ENCODE results near the gene PNMA5.

Gene PNMA5

DNA sequence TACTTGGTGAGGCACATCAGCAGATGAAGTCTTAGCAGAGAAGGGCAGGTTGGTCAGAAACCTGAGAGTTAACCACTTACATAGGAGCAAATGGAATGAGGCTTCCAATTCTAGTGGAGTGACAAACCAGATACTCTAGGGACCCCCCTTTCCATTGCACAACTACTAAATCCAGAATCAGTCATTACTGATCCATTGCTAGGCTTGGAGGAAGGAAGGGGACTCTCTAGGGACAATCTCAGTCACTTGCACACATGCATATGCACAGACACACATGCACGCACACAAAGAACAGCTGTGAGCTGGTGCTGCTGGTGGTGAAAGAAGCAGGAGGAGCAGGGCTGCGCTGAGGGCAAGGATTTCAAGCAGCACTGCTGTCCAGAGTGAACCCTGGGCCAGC, 25.7 kb downstream of the PNMA5 start:
- no peak overlapping the region for H3K9ac ChIP-seq (ENCODE audit: low read depth, low read length, poor library complexity, severe bottlenecking)
- H3K4me1 ChIP-seq (ENCODE audit: insufficient read depth, low read length, poor library complexity, severe bottlenecking): no peaks in the 10 kb centered on the region
- no peaks in the 10 kb centered on the region for H3F3A ChIP-seq (ENCODE audit: low read depth)
- H4K20me1 ChIP-seq (ENCODE audit: insufficient read depth, low read length, poor library complexity, severe bottlenecking): no peaks in the 10 kb centered on the region
- H3K79me2 ChIP-seq (ENCODE audit: insufficient read depth, low read length): no peaks in the 10 kb centered on the region
- no peak for TF ChIP-seq EZH2phosphoT487 (IDR thresholded peaks at IDR 0.05; ENCODE audit: borderline replicate concordance)
- TF ChIP-seq, protein P1, sequence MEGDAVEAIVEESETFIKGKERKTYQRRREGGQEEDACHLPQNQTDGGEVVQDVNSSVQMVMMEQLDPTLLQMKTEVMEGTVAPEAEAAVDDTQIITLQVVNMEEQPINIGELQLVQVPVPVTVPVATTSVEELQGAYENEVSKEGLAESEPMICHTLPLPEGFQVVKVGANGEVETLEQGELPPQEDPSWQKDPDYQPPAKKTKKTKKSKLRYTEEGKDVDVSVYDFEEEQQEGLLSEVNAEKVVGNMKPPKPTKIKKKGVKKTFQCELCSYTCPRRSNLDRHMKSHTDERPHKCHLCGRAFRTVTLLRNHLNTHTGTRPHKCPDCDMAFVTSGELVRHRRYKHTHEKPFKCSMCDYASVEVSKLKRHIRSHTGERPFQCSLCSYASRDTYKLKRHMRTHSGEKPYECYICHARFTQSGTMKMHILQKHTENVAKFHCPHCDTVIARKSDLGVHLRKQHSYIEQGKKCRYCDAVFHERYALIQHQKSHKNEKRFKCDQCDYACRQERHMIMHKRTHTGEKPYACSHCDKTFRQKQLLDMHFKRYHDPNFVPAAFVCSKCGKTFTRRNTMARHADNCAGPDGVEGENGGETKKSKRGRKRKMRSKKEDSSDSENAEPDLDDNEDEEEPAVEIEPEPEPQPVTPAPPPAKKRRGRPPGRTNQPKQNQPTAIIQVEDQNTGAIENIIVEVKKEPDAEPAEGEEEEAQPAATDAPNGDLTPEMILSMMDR (conservative IDR thresholded peaks at IDR 0.05; ENCODE audit: low read length): no peak
- H2AFZ ChIP-seq (ENCODE audit: low read length): no peak overlapping the region
- H3K4me3 ChIP-seq (ENCODE audit: low read length, poor library complexity, severe bottlenecking): no peak overlapping the region
- H3K4me2 ChIP-seq (ENCODE audit: low read depth, low read length, poor library complexity, severe bottlenecking): no peak overlapping the region
- H3K9me2 ChIP-seq (replicated peaks; ENCODE audit: low read depth, low read length): no peaks in the 10 kb centered on the region
- no peaks in the 10 kb centered on the region for H3K36me3 ChIP-seq (ENCODE audit: insufficient read depth, low read length)
- H3K9me3 ChIP-seq (ENCODE audit: insufficient read depth, low read depth, low read length): no peaks in the 10 kb centered on the region
- no peaks in the 10 kb centered on the region for H3K27me3 ChIP-seq (ENCODE audit: insufficient read depth, low read length, poor library complexity, severe bottlenecking)

DNA sequence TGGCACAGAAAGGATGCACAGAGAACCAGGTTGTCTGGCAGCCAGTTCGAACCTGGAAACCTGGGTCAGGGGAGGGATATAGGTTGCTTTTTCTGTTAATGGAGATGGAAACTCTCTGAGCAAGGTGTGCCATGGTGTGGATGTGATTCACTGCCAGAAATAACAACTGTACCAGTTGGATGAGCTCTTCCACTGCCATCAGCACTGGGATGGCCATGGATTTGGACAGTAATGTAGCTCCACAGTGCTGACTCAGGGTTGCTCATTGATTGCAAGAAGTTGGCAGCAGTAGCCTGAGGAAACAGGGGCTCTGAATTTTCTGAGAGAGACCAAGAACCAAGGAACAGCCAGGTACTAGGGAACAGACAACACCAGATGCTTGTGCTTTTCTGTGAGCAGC, 33.8 kb downstream of the PNMA5 start:
- no peaks in the 10 kb centered on the region for H3K9me3 ChIP-seq (ENCODE audit: insufficient read depth, low read depth, low read length)
- no peak overlapping the region for H3K9ac ChIP-seq (ENCODE audit: low read depth, low read length, poor library complexity, severe bottlenecking)
- H4K20me1 ChIP-seq (ENCODE audit: insufficient read depth, low read length, poor library complexity, severe bottlenecking): no peaks in the 10 kb centered on the region
- H3K4me3 ChIP-seq (ENCODE audit: low read length, poor library complexity, severe bottlenecking): no peak overlapping the region
- H3K4me1 ChIP-seq (ENCODE audit: insufficient read depth, low read length, poor library complexity, severe bottlenecking): no peaks in the 10 kb centered on the region
- H3F3A ChIP-seq (ENCODE audit: low read depth): no peaks in the 10 kb centered on the region
- TF ChIP-seq, protein P1 (conservative IDR thresholded peaks at IDR 0.05; ENCODE audit: low read length): no peak
- TF ChIP-seq EZH2phosphoT487 (IDR thresholded peaks at IDR 0.05; ENCODE audit: borderline replicate concordance): no peak
- H3K27me3 ChIP-seq (ENCODE audit: insufficient read depth, low read length, poor library complexity, severe bottlenecking): peaks cover 26% of the 10 kb centered on the region
- no peaks in the 10 kb centered on the region for H3K36me3 ChIP-seq (ENCODE audit: insufficient read depth, low read length)
- H3K9me2 ChIP-seq (replicated peaks; ENCODE audit: low read depth, low read length): no peaks in the 10 kb centered on the region
- H3K79me2 ChIP-seq (ENCODE audit: insufficient read depth, low read length): no peaks in the 10 kb centered on the region
- no peak overlapping the region for H2AFZ ChIP-seq (ENCODE audit: low read length)
- no peak overlapping the region for H3K4me2 ChIP-seq (ENCODE audit: low read depth, low read length, poor library complexity, severe bottlenecking)

DNA sequence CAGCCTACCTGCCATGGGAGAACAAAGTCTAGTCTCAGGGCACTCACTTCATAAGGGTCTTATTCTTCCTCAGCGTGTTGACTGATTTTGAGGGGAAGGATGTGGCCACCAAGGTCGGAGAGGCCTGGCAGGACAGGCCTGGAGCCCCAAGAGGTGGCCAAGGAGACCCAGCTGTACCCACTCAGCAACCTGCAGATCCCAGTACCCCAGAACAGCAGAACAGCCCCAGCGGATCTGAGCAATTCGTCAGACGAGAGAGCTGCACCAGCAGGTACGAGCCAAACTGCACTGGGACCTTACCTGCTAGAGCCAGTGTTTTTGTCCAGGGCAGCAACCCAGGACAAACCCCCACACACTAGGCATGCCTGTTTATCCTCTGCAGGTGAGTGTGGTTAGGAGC, 34.3 kb downstream of the PNMA5 start:
- Histone ChIP-seq H3F3A (ENCODE audit: low read depth) (no peaks in the 10 kb centered on the region), H4K20me1 (ENCODE audit: insufficient read depth, low read length, poor library complexity, severe bottlenecking) (no peaks in the 10 kb centered on the region), H2AFZ (ENCODE audit: low read length) (peak overlapping the region; percentile 95), H3K4me2 (ENCODE audit: low read depth, low read length, poor library complexity, severe bottlenecking) (no peak overlapping the region), H3K9me3 (ENCODE audit: insufficient read depth, low read depth, low read length) (no peaks in the 10 kb centered on the region), H3K9ac (ENCODE audit: low read depth, low read length, poor library complexity, severe bottlenecking) (no peak overlapping the region), H3K4me3 (ENCODE audit: low read length, poor library complexity, severe bottlenecking) (no peak overlapping the region), H3K4me1 (ENCODE audit: insufficient read depth, low read length, poor library complexity, severe bottlenecking) (no peaks in the 10 kb centered on the region), H3K79me2 (ENCODE audit: insufficient read depth, low read length) (no peaks in the 10 kb centered on the region), H3K36me3 (ENCODE audit: insufficient read depth, low read length) (no peaks in the 10 kb centered on the region), H3K27me3 (ENCODE audit: insufficient read depth, low read length, poor library complexity, severe bottlenecking) (peaks cover 30% of the 10 kb centered on the region), H3K9me2 (replicated peaks; ENCODE audit: low read depth, low read length) (no peaks in the 10 kb centered on the region)
- TF ChIP-seq EZH2phosphoT487 (IDR thresholded peaks at IDR 0.05; ENCODE audit: borderline replicate concordance): no peak
- TF ChIP-seq, protein P1 (conservative IDR thresholded peaks at IDR 0.05; ENCODE audit: low read length): no peak
